PFSK-1 (cell line): ENCODE data around the gene CDKN1A.

ENCODE experiments used
- FOXP2 ChIP-seq: optimal IDR thresholded peaks from 2 replicates; pipeline ENCODE3; 2011; ENCODE audit warnings: borderline replicate concordance, control low read depth, inconsistent platforms; ENCODE audit not compliant: insufficient read depth; ENCODE audit errors: extremely low read length, extremely low read depth
- POLR2AphosphoS5 ChIP-seq: IDR thresholded peaks from 2 replicates; pipeline ENCODE4 v1.6.1; 2012; ENCODE audit warnings: low read depth, mild to moderate bottlenecking, control low read depth, low read length, moderate library complexity
- REST ChIP-seq, 2 experiments: IDR thresholded peaks; 2 replicates each; pipeline versions ENCODE4 v1.6.1 to v1.8.0; 2011 to 2012; ENCODE audit warnings: low read depth in 2 of 2, low read length in 2 of 2, control low read depth in 1 of 2, inconsistent platforms in 1 of 2, mild to moderate bottlenecking in 1 of 2, moderate library complexity in 1 of 2; ENCODE audit not compliant: insufficient read depth in 1 of 2
- SIN3A ChIP-seq: IDR thresholded peaks from 2 replicates; pipeline ENCODE4 v1.6.1; 2012; ENCODE audit warnings: mild to moderate bottlenecking, low read length, moderate library complexity, borderline replicate concordance; ENCODE audit not compliant: insufficient read depth
- TAF1 ChIP-seq: IDR thresholded peaks from 2 replicates; pipeline ENCODE4 v1.6.1; 2012; ENCODE audit warnings: low read length, control low read depth, borderline replicate concordance; ENCODE audit not compliant: insufficient read depth

CDKN1A gene

GRCh38 chr6:36724514-36725390 lies 46.2 kb downstream of the CDKN1A start:
- TF ChIP-seq TAF1 (no peak), SIN3A (no peak), REST (IDR thresholded peaks at IDR 0.05; ENCODE audit: insufficient read depth in 1 of 2, low read depth in 2 of 2, low read length in 2 of 2) (no peak), FOXP2 (no peak), POLR2AphosphoS5 (no peak)

- no peak for TF ChIP-seq FOXP2
- TF ChIP-seq TAF1, result no peak
- TF ChIP-seq POLR2AphosphoS5, result no peak
- no peak for TF ChIP-seq REST (IDR thresholded peaks at IDR 0.05; ENCODE audit: insufficient read depth in 1 of 2, low read depth in 2 of 2, low read length in 2 of 2)
- no peak for TF ChIP-seq SIN3A
Measured at GRCh38 chr6:36725581-36725980, 47.1 kb downstream of the CDKN1A start.

- no peak for TF ChIP-seq SIN3A
- TF ChIP-seq REST (IDR thresholded peaks at IDR 0.05; ENCODE audit: insufficient read depth in 1 of 2, low read depth in 2 of 2, low read length in 2 of 2), result no peak
- TF ChIP-seq FOXP2, result no peak
- TF ChIP-seq POLR2AphosphoS5, result no peak
- no peak for TF ChIP-seq TAF1
Measured at GRCh38 chr6:36727505-36728021, 49.0 kb downstream of the CDKN1A start.

GRCh38 chr6:36728289-36729160 lies 50.0 kb downstream of the CDKN1A start:
- TF ChIP-seq REST (IDR thresholded peaks at IDR 0.05; ENCODE audit: insufficient read depth in 1 of 2, low read depth in 2 of 2, low read length in 2 of 2), result 0 out of 4 replicates have a peak, but pooled peaks of 1 of the 2 experiments have one; percentile 18
- no peak for TF ChIP-seq SIN3A
- no peak for TF ChIP-seq POLR2AphosphoS5
- no peak for TF ChIP-seq FOXP2
